ENCODE results near the gene LHX3. TPM values are rescaled to one million over a fixed set of nuclear protein-coding genes. Genes with fewer than 3 reads are reported as not detected.

The LHX3 gene
- total RNA-seq, 2 donors from 2014 or later, result 0.16 TPM; not detected in 1

DNA sequence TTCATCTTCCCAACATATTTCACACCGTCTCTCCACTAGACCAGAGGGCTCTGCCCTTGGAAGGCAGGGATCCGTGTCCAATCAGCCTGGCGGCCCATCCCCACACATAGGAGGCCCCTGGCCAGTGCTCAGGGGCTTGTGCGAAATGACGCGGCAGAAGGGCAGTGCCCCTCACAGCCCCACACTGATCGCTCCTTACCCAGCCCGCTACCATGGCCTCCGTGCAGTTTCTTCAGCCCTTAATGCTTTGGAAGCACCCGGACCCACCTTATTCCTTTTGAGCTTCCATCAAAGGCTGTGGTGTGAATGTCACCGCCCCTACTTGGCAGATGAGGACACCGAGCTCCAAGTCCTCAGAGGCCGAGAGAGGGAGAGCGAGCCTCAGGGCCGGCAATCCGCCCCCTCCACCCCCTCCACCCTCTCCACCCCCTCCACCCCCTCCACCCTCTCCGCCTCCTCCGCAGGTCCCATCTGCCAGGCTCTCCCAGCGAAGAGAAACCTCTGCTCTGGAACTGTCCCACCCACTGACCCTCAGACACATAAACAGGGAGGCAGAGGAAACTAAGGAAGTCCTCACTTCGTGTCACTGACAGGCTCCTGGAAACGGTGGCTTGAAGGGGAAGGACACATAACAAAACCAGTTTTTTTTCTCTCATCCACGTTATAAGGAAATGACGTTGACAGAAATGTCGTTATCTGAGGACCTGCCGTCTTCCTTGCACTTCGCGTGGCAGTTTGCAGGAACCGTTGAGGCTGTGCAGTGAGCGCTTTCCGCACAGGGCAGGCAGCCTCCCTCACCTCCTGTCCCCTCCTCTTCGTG is 26.8 kb upstream of the LHX3 start:
- H3K27ac ChIP-seq, result no peak overlapping the region
- H3K4me3 ChIP-seq, result no peak overlapping the region
- DNase-seq (ENCODE audit: low spot score), result no peak

GRCh38 chr9:136230773-136231172 is 25.8 kb upstream of the LHX3 start:
- no peak overlapping the region for H3K4me3 ChIP-seq
- TF ChIP-seq CTCF (IDR thresholded peaks at IDR 0.05), result no peak
- H3K4me1 ChIP-seq, result no peaks in the 10 kb centered on the region
- no peaks in the 10 kb centered on the region for H3K9me3 ChIP-seq
- no peaks in the 10 kb centered on the region for H3K27me3 ChIP-seq
- no peak overlapping the region for H3K27ac ChIP-seq
- no peak for DNase-seq (ENCODE audit: low spot score)
- H3K36me3 ChIP-seq, result no peaks in the 10 kb centered on the region

More for the DNA sequence above, 26.8 kb upstream of the LHX3 start:
- Histone ChIP-seq H3K4me1 (no peaks in the 10 kb centered on the region), H3K27me3 (no peaks in the 10 kb centered on the region), H3K36me3 (peaks cover 2% of the 10 kb centered on the region), H3K9me3 (no peaks in the 10 kb centered on the region)
- TF ChIP-seq CTCF (IDR thresholded peaks at IDR 0.05), result no peak

GRCh38 chr9:136230365-136230764 is 25.4 kb upstream of the LHX3 start:
- no peak overlapping the region for H3K27ac ChIP-seq
- no peaks in the 10 kb centered on the region for H3K9me3 ChIP-seq
- TF ChIP-seq CTCF (IDR thresholded peaks at IDR 0.05), result no peak
- no peak overlapping the region for H3K4me3 ChIP-seq
- H3K36me3 ChIP-seq, result no peaks in the 10 kb centered on the region
- no peaks in the 10 kb centered on the region for H3K27me3 ChIP-seq
- no peaks in the 10 kb centered on the region for H3K4me1 ChIP-seq
- no peak for DNase-seq (ENCODE audit: low spot score)

- Histone ChIP-seq H3K36me3 (peaks cover 1% of the 10 kb centered on the region), H3K27ac (no peak overlapping the region), H3K27me3 (no peaks in the 10 kb centered on the region), H3K4me1 (no peaks in the 10 kb centered on the region), H3K9me3 (no peaks in the 10 kb centered on the region), H3K4me3 (no peak overlapping the region)
- TF ChIP-seq CTCF (IDR thresholded peaks at IDR 0.05), result no peak
- DNase-seq (ENCODE audit: low spot score), result no peak
Measured at GRCh38 chr9:136229096-136230065, 24.5 kb upstream of the LHX3 start.

DNA sequence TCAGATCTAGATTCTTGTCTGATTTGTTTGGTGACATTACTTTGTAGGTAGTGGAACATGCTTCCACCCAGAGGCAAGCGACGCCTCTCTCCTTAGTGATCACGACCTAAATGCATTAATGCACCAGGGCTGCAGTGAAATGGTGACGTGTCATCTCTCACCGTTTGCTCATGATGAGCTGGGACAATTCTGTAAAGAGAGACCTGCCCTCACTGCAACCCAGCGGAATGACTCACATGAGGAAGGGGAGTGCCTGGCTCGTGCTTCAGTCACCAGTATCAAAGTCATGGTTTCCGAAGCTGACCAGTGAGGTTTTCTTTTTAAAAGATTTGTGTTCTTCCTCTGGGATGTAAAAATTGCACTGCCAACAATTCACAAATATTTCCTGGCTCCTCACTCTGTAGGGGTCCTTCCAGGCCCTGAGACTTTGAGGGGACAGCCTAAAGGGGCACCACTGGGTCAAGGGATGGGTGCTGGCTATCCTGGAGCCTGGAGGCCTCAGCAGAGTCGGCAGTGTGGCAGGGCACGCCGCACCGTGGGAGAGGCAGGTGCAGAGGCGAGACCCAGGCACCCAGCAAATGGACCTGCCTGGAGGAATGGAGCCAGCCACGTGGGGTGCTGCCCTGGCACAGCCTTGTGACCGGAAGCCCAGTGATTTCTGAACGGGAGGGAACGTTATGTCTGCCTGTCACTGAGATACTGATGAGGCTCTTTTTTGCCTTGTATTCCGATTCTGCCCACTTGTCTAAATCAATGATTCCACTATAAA is 23.4 kb upstream of the LHX3 start:
- no peak overlapping the region for H3K4me3 ChIP-seq
- H3K9me3 ChIP-seq, result no peaks in the 10 kb centered on the region
- H3K4me1 ChIP-seq, result no peaks in the 10 kb centered on the region
- no peak for TF ChIP-seq CTCF (IDR thresholded peaks at IDR 0.05)
- peaks cover 11% of the 10 kb centered on the region for H3K36me3 ChIP-seq
- H3K27ac ChIP-seq, result no peak overlapping the region
- no peaks in the 10 kb centered on the region for H3K27me3 ChIP-seq
- no peak for DNase-seq (ENCODE audit: low spot score)

All from right atrium auricular region (tissue), 2 donors.